IMR-90 (cell line): ENCODE data around the gene ZNF609. TPM values are rescaled to one million over a fixed set of nuclear protein-coding genes. Genes with fewer than 3 reads are reported as not detected.

Experiments used
- ATAC-seq: fragments of 200-7000 bp; cut with Tn5 transposase; 2 replicates; pipeline ENCODE4 v1.9.1; 2020; ENCODE audit warnings: low read depth, mild to moderate bottlenecking, moderate library complexity
- BruUV-seq: library from RNA; stranded (reverse); fragments of 400-500 nt; replicated peaks from 2 replicates; lab custom pipeline; 2021; lab: Mats Ljungman, UMichigan
- CTCF ChIA-PET: fragments of 300-600 bp; formaldehyde crosslinking; extraction: SDS; loops from one replicate; lab custom pipeline; 2021; ENCODE audit warnings: antibody characterized with exemption; lab: Yijun Ruan, JAX
- POLR2A ChIA-PET: fragments of 300-600 bp; sonication (Branson Sonifier 250); formaldehyde crosslinking; loops from one replicate; lab custom pipeline; 2022; ENCODE audit warnings: antibody characterized with exemption; ENCODE audit not compliant: unreplicated experiment; lab: Charles Lee
- DNase-seq: peaks from one replicate; pipeline ENCODE4 v3.0.0; 2013
- H2AFZ ChIP-seq: replicated peaks from 2 replicates; pipeline ENCODE3; 2013; ENCODE audit warnings: low read length, mild to moderate bottlenecking; ENCODE audit not compliant: poor library complexity
- H2AK5ac ChIP-seq: 2 replicates; pipeline ENCODE4 v1.6.1; 2013; ENCODE audit warnings: low read depth, low read length, inconsistent platforms
- H2AK9ac ChIP-seq: replicated peaks from 2 replicates; pipeline ENCODE3; 2013; ENCODE audit warnings: mild to moderate bottlenecking, low read depth, low read length, moderate library complexity; ENCODE audit not compliant: poor library complexity
- H2BK120ac ChIP-seq: 2 replicates; pipeline ENCODE4 v1.6.1; 2013; ENCODE audit warnings: low read depth, low read length, inconsistent platforms
- H2BK15ac ChIP-seq: 3 replicates; pipeline ENCODE4 v1.6.1; 2013; ENCODE audit warnings: low read depth, low read length, inconsistent platforms
- H2BK20ac ChIP-seq: 2 replicates; pipeline ENCODE4 v1.6.1; 2013; ENCODE audit warnings: low read depth, mild to moderate bottlenecking, inconsistent platforms, low read length, moderate library complexity
- H2BK5ac ChIP-seq: 2 replicates; pipeline ENCODE4 v1.6.1; 2013; ENCODE audit warnings: mild to moderate bottlenecking, low read depth, low read length, inconsistent platforms; ENCODE audit not compliant: poor library complexity, severe bottlenecking
- H3K14ac ChIP-seq: replicated peaks from 2 replicates; pipeline ENCODE4 v1.6.1; 2013; ENCODE audit warnings: low read depth, low read length, inconsistent platforms
- H3K18ac ChIP-seq: 2 replicates; pipeline ENCODE4 v1.6.1; 2013; ENCODE audit warnings: low read depth, low read length, control low read depth
- H3K23ac ChIP-seq: 2 replicates; pipeline ENCODE4 v1.6.1; 2013; ENCODE audit warnings: low read depth, low read length, inconsistent platforms
- H3K27ac ChIP-seq: 2 replicates; pipeline ENCODE4 v1.5.1; 2013; ENCODE audit warnings: mild to moderate bottlenecking, control low read depth, low read length; ENCODE audit not compliant: insufficient read depth
- H3K27me3 ChIP-seq: 2 replicates; pipeline ENCODE4 v1.6.1; 2013; ENCODE audit warnings: low read length; ENCODE audit not compliant: control insufficient read depth, insufficient read depth
- H3K36me3 ChIP-seq: 2 replicates; pipeline ENCODE4 v1.6.1; 2013; ENCODE audit warnings: low read length, mixed read lengths; ENCODE audit not compliant: control insufficient read depth, insufficient read depth
- H3K4ac ChIP-seq: 2 replicates; pipeline ENCODE4 v1.6.1; 2013; ENCODE audit warnings: low read depth, low read length, inconsistent platforms
- H3K4me1 ChIP-seq: 2 replicates; pipeline ENCODE4 v1.6.1; 2013; ENCODE audit warnings: low read length, mixed read lengths; ENCODE audit not compliant: control insufficient read depth, insufficient read depth
- H3K4me2 ChIP-seq: 2 replicates; pipeline ENCODE4 v1.6.1; 2013; ENCODE audit warnings: low read depth, mild to moderate bottlenecking, control low read depth, low read length, moderate library complexity
- H3K4me3 ChIP-seq: 2 replicates; pipeline ENCODE4 v1.5.1; 2013; ENCODE audit warnings: low read depth, mild to moderate bottlenecking, control low read depth, low read length, moderate library complexity; ENCODE audit not compliant: insufficient read depth
- H3K56ac ChIP-seq: 2 replicates; pipeline ENCODE4 v1.6.1; 2013; ENCODE audit warnings: low read length, inconsistent platforms; ENCODE audit not compliant: insufficient read depth; ENCODE audit errors: extremely low read depth
- H3K79me1 ChIP-seq, 2 experiments: 2 replicates each; pipeline ENCODE4 v1.6.1; 2013; ENCODE audit warnings: low read length in 2 of 2, inconsistent platforms in 1 of 2, low read depth in 1 of 2
- H3K9ac ChIP-seq: 2 replicates; pipeline ENCODE4 v1.6.1; 2013; ENCODE audit warnings: low read depth, low read length, control low read depth
- H3K9me1 ChIP-seq: 2 replicates; pipeline ENCODE4 v1.6.1; 2013; ENCODE audit warnings: low read length, inconsistent platforms; ENCODE audit not compliant: insufficient read depth
- H3K9me3 ChIP-seq: 2 replicates; pipeline ENCODE4 v1.6.1; 2013; ENCODE audit warnings: low read length; ENCODE audit not compliant: control insufficient read depth, insufficient read depth
- H4K20me1 ChIP-seq: 2 replicates; pipeline ENCODE4 v1.6.1; 2013; ENCODE audit warnings: low read length, inconsistent platforms; ENCODE audit not compliant: insufficient read depth
- H4K5ac ChIP-seq: 2 replicates; pipeline ENCODE4 v1.6.1; 2013; ENCODE audit warnings: mild to moderate bottlenecking, low read depth, low read length, control low read depth
- H4K8ac ChIP-seq, 2 experiments: 2 replicates each; pipeline ENCODE4 v1.6.1; 2013; ENCODE audit warnings: low read depth in 2 of 2, low read length in 2 of 2, control low read depth in 1 of 2, inconsistent platforms in 1 of 2
- H4K91ac ChIP-seq: 2 replicates; pipeline ENCODE4 v1.6.1; 2013; ENCODE audit warnings: low read depth, low read length, inconsistent platforms; ENCODE audit not compliant: insufficient read depth
- CEBPB ChIP-seq: IDR thresholded peaks from 2 replicates; pipeline ENCODE4 v1.6.1; 2012; ENCODE audit warnings: low read depth, low read length, improper control_type of control experiment
- CHD1 ChIP-seq: IDR thresholded peaks from 2 replicates; pipeline ENCODE4 v1.6.1; 2012; ENCODE audit warnings: low read depth, low read length, improper control_type of control experiment
- ELK1 ChIP-seq: fragments of 150-350 bp; IDR thresholded peaks from 2 replicates; pipeline ENCODE4 v1.6.1; 2016; ENCODE audit warnings: low read depth, mild to moderate bottlenecking, low read length, moderate library complexity, borderline replicate concordance
- MAFK ChIP-seq: IDR thresholded peaks from 2 replicates; pipeline ENCODE4 v1.6.1; 2012; ENCODE audit warnings: low read depth, low read length, improper control_type of control experiment
- MAZ ChIP-seq: IDR thresholded peaks from 2 replicates; pipeline ENCODE4 v1.6.1; 2012; ENCODE audit warnings: low read depth, mild to moderate bottlenecking, low read length, improper control_type of control experiment, moderate library complexity, borderline replicate concordance
- NFE2L2 ChIP-seq: fragments of 150-350 bp; IDR thresholded peaks from 2 replicates; pipeline ENCODE4 v1.6.1; 2016; ENCODE audit warnings: low read depth, mild to moderate bottlenecking, low read length
- SMC3 ChIP-seq: fragments of 150-350 bp; IDR thresholded peaks from 2 replicates; pipeline ENCODE4 v1.6.1; 2016; ENCODE audit warnings: low read depth, mild to moderate bottlenecking, antibody characterized with exemption, low read length, moderate library complexity
- USF2 ChIP-seq: fragments of 150-350 bp; IDR thresholded peaks from 2 replicates; pipeline ENCODE4 v1.6.1; 2017; ENCODE audit warnings: mild to moderate bottlenecking, antibody characterized with exemption, low read length, low read depth
- WGBS, 2 experiments: methylation state at CpG; one replicate each; pipeline versions ENCODE4 v1.1.5 to v1.1.7; 2013; ENCODE audit warnings: missing lambda C conversion rate in 2 of 2; ENCODE audit not compliant: insufficient read length in 1 of 2; ENCODE audit errors: extremely low coverage in 2 of 2; 5-methylcytosine and 5-hydroxymethylcytosine counted together
- dilution Hi-C: fragments of 300-500 bp; cut with HindIII; formaldehyde crosslinking; loops from one replicate; pipeline ENCODE4 v1.14.3; 2018; ENCODE audit warnings: low sequenced_read_pairs; ENCODE audit not compliant: unreplicated experiment
- in situ Hi-C: fragments of 300-500 bp; cut with MboI; formaldehyde crosslinking; loops from 3 replicates; pipeline ENCODE4 v1.14.3; 2019; ENCODE audit warnings: low sequenced_read_pairs, inconsistent platforms, mixed read lengths
- intact Hi-C: fragments of 100-400 bp; cut with micrococcal nuclease; formaldehyde crosslinking; loops from 2 replicates; pipeline ENCODE4 v1.10.0; 2022
- polyA plus RNA-seq, 3 experiments: library from polyadenylated mRNA; depleted of rRNA; stranded (reverse); fragments of >200 nt; gene quantifications; 2 replicates each; pipeline ENCODE4 v1.2.3, GENCODE V29; 2012; ENCODE audit warnings: low replicate concordance in 1 of 3
- total RNA-seq: library from RNA; depleted of rRNA; stranded (reverse); fragments of >200 nt; gene quantifications from 2 replicates; pipeline ENCODE4 v1.2.3, GENCODE V29; 2012

ZNF609 gene
- total and polyA plus RNA-seq, 2 of the 4 experiments (the other 2 are of a cell fraction): 10.4 to 12.5 TPM

- no peak overlapping the region for H3K4ac ChIP-seq
- H2BK5ac ChIP-seq: no peak overlapping the region
- no peak overlapping the region for H4K5ac ChIP-seq
- H3K36me3 ChIP-seq: peaks cover 4% of the 10 kb centered on the region
- H2BK20ac ChIP-seq: no peak overlapping the region
- H3K56ac ChIP-seq: no peak overlapping the region
- no peak overlapping the region for H3K14ac ChIP-seq
- POLR2A ChIA-PET: no interaction called here
- H3K27me3 ChIP-seq: no peaks in the 10 kb centered on the region
- BruUV-seq: no TSS peak
- H3K23ac ChIP-seq: no peak overlapping the region
- no peak overlapping the region for H3K18ac ChIP-seq
- intact Hi-C loops: no loop called here
- H2AK5ac ChIP-seq: no peak overlapping the region
- peaks cover 37 to 80% of the 10 kb centered on the region in 2 experiments for H3K79me1 ChIP-seq
- H3K4me3 ChIP-seq: no peak overlapping the region
- no peak overlapping the region for H3K9ac ChIP-seq
- 73% methylated on average over 2 of the region's 5 CpGs; no CpG with 5 or more reads in 1 of the 2 experiments for WGBS, 2 experiments
- in situ Hi-C loops: no loop called here
- peaks cover 6% of the 10 kb centered on the region for H3K4me1 ChIP-seq
- H3K4me2 ChIP-seq: no peak overlapping the region
- H2AFZ ChIP-seq: no peak overlapping the region
- no peak overlapping the region for H2BK15ac ChIP-seq
- H4K8ac ChIP-seq: no peak overlapping the region
- H3K9me1 ChIP-seq: peaks cover 13% of the 10 kb centered on the region
- no peak overlapping the region for H2AK9ac ChIP-seq
- no peak overlapping the region for H2BK120ac ChIP-seq
- CTCF ChIA-PET: no interaction called here
- ATAC-seq: no peak
- H4K20me1 ChIP-seq: peaks cover 53% of the 10 kb centered on the region
- no peaks in the 10 kb centered on the region for H3K9me3 ChIP-seq
- H4K91ac ChIP-seq: no peak overlapping the region
- dilution Hi-C loops: no loop called here
- TF ChIP-seq SMC3 (no peak), MAZ (no peak), ELK1 (no peak), CEBPB (no peak), MAFK (no peak), NFE2L2 (no peak), USF2 (no peak), CHD1 (no peak)
- no peak overlapping the region for H3K27ac ChIP-seq
- no peak for DNase-seq
Observed at GRCh38 chr15:64618138-64618537, 157.8 kb downstream of the ZNF609 start.
